Astrocyte (in vitro differentiated cells and primary cell): ENCODE measurements around the gene EP300. TPM values are rescaled to one million over a fixed set of nuclear protein-coding genes. Genes with fewer than 3 reads are reported as not detected.
"Not testable (repeated sequence)": the region's sequence is repeated elsewhere in the genome, so short reads cannot be mapped to it uniquely, and the experiment has no call there.

Experiments used
- DNase-seq: peaks from one replicate; pipeline ENCODE4 v3.0.0-alpha.2; 2010; ENCODE audit warnings: low read depth
- FAIRE-seq: peaks from 2 replicates; lab custom pipeline; 2011; peaks lifted over from hg19 to GRCh38; lab: Jason Lieb, UNC
- H2AFZ ChIP-seq: 2 replicates; pipeline ENCODE4 v1.6.0; 2012; ENCODE audit warnings: low read depth, low read length, inconsistent platforms
- H3K27ac ChIP-seq: 2 replicates; pipeline ENCODE4 v1.5.1; 2011; ENCODE audit warnings: low read depth, low read length, inconsistent platforms
- H3K27me3 ChIP-seq: 2 replicates; pipeline ENCODE4 v1.6.0; 2011; ENCODE audit warnings: low read length, inconsistent platforms; ENCODE audit not compliant: insufficient read depth
- H3K36me3 ChIP-seq: 2 replicates; pipeline ENCODE4 v1.5.1; 2011; ENCODE audit warnings: low read length, inconsistent platforms; ENCODE audit not compliant: insufficient read depth
- H3K4me1 ChIP-seq: 2 replicates; pipeline ENCODE4 v1.5.1; 2011; ENCODE audit warnings: low read length, inconsistent platforms; ENCODE audit not compliant: insufficient read depth
- H3K4me2 ChIP-seq: 2 replicates; pipeline ENCODE4 v1.6.0; 2012; ENCODE audit warnings: low read length, inconsistent platforms
- H3K4me3 ChIP-seq: 2 replicates; pipeline ENCODE4 v1.5.1; 2011; ENCODE audit warnings: low read depth, mild to moderate bottlenecking, low read length, inconsistent platforms; ENCODE audit not compliant: insufficient read depth
- H3K79me2 ChIP-seq: 2 replicates; pipeline ENCODE4 v1.6.0; 2012; ENCODE audit warnings: mild to moderate bottlenecking, low read length, inconsistent platforms; ENCODE audit not compliant: insufficient read depth
- H3K9ac ChIP-seq: 2 replicates; pipeline ENCODE4 v1.6.0; 2012; ENCODE audit warnings: mild to moderate bottlenecking, low read length, inconsistent platforms
- H3K9me3 ChIP-seq: 2 replicates; pipeline ENCODE4 v1.5.1; 2012; ENCODE audit warnings: low read depth, mild to moderate bottlenecking, low read length, inconsistent platforms; ENCODE audit not compliant: insufficient read depth
- H4K20me1 ChIP-seq: 2 replicates; pipeline ENCODE4 v1.6.0; 2012; ENCODE audit warnings: low read length, inconsistent platforms; ENCODE audit not compliant: insufficient read depth
- H3K27ac Mint-ChIP-seq: one replicate; pipeline ENCODE4 v1.8.0; 2021; ENCODE audit warnings: mild to moderate bottlenecking, mixed read lengths; ENCODE audit not compliant: unreplicated experiment
- H3K27me3 Mint-ChIP-seq: one replicate; pipeline ENCODE4 v1.8.0; 2021; ENCODE audit warnings: low read depth, mixed read lengths; ENCODE audit not compliant: unreplicated experiment
- H3K36me3 Mint-ChIP-seq: one replicate; pipeline ENCODE4 v1.8.0; 2021; ENCODE audit warnings: low read depth, mixed read lengths; ENCODE audit not compliant: unreplicated experiment
- H3K4me1 Mint-ChIP-seq: one replicate; pipeline ENCODE4 v1.8.0; 2021; ENCODE audit warnings: low read depth, mixed read lengths; ENCODE audit not compliant: unreplicated experiment
- H3K4me3 Mint-ChIP-seq: one replicate; pipeline ENCODE4 v1.8.0; 2021; ENCODE audit warnings: mild to moderate bottlenecking, moderate library complexity, mixed read lengths; ENCODE audit not compliant: unreplicated experiment
- H3K9me3 Mint-ChIP-seq: one replicate; pipeline ENCODE4 v1.8.0; 2021; ENCODE audit warnings: mild to moderate bottlenecking, mixed read lengths; ENCODE audit not compliant: unreplicated experiment
- EZH2 ChIP-seq: IDR thresholded peaks from 2 replicates; pipeline ENCODE4 v1.6.1; 2012; ENCODE audit warnings: mild to moderate bottlenecking, low read length, inconsistent platforms; ENCODE audit not compliant: insufficient read depth
- total RNA-seq: library from RNA; stranded (reverse); gene quantifications from 2 replicates; pipeline ENCODE4 v1.2.1, GENCODE V29; 2021
- TF ChIP-seq, protein P1 (sequence below): IDR thresholded peaks from 2 replicates; pipeline ENCODE4 v1.5.1; 2011; ENCODE audit warnings: low read depth, mild to moderate bottlenecking, inconsistent platforms, low read length, moderate library complexity; ENCODE audit not compliant: insufficient read depth

Gene EP300
- total RNA-seq, 1 donor from 2014 or later, result 64.7 TPM

DNA sequence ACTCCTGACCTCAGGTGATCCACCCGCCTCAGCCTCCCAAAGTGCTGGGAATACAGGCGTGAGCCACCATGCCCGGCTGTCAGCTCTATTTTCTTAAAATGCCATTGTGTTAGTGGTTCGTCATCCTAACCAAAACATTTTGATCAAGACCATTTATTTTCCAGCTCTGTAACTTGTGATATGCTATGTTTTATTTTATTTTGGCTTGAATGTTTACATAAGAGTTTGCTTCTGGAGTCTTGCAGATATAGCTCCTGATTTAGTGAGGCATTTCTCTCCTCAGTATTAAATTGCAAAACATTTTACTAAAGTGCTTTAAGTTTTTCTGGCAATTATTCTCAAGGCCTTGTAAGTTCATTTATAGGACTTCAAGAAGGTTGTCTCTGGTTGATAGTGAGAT, 4.4 kb downstream of the EP300 start:
- Mint-ChIP-seq H3K27me3 (no peaks in the 10 kb centered on the region), H3K4me1 (peaks cover 14% of the 10 kb centered on the region), H3K9me3 (no peaks in the 10 kb centered on the region), H3K4me3 (peak overlapping the region; percentile 67), H3K36me3 (peaks cover 5% of the 10 kb centered on the region), H3K27ac (no peak overlapping the region)
- no peak for TF ChIP-seq EZH2
- TF ChIP-seq, protein P1, sequence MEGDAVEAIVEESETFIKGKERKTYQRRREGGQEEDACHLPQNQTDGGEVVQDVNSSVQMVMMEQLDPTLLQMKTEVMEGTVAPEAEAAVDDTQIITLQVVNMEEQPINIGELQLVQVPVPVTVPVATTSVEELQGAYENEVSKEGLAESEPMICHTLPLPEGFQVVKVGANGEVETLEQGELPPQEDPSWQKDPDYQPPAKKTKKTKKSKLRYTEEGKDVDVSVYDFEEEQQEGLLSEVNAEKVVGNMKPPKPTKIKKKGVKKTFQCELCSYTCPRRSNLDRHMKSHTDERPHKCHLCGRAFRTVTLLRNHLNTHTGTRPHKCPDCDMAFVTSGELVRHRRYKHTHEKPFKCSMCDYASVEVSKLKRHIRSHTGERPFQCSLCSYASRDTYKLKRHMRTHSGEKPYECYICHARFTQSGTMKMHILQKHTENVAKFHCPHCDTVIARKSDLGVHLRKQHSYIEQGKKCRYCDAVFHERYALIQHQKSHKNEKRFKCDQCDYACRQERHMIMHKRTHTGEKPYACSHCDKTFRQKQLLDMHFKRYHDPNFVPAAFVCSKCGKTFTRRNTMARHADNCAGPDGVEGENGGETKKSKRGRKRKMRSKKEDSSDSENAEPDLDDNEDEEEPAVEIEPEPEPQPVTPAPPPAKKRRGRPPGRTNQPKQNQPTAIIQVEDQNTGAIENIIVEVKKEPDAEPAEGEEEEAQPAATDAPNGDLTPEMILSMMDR, result no peak
- H3K79me2 ChIP-seq, result peaks cover 96% of the 10 kb centered on the region
- DNase-seq (no peak), FAIRE-seq (no peak)
- H3K4me3 ChIP-seq, result no peak overlapping the region
- H3K9ac ChIP-seq, result no peak overlapping the region
- H2AFZ ChIP-seq, result no peak overlapping the region
- H3K4me1 ChIP-seq, result peaks cover 6% of the 10 kb centered on the region
- no peaks in the 10 kb centered on the region for H3K36me3 ChIP-seq
- no peaks in the 10 kb centered on the region for H3K9me3 ChIP-seq
- peaks cover 91% of the 10 kb centered on the region for H4K20me1 ChIP-seq
- no peak overlapping the region for H3K27ac ChIP-seq
- H3K4me2 ChIP-seq, result peak overlapping the region; percentile 84
- no peaks in the 10 kb centered on the region for H3K27me3 ChIP-seq

DNA sequence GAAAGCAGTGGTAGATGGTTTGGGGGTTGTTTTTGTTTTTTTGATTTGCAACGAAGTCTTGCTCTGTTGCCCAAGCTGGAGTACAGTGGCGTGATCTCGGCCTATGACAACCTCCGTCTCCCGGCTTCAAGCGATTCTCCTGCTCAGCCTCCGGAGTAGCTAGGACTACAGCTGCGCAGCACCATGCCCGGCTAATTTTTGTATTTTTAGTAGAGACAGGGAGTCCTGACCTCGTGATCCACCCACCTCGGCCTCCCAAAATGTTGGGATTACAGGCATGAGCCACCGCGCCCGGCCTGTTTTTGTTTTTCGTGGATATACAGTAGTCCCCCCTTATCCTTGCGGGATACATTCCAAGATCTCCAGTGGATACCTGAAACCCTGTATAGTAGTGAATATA, 6.6 kb downstream of the EP300 start:
- Histone ChIP-seq H3K79me2 (peaks cover 99% of the 10 kb centered on the region), H3K4me1 (peaks cover 6% of the 10 kb centered on the region), H3K9ac (no peak overlapping the region), H3K27ac (no peak overlapping the region), H3K27me3 (no peaks in the 10 kb centered on the region), H3K9me3 (no peaks in the 10 kb centered on the region), H2AFZ (no peak overlapping the region), H3K4me3 (no peak overlapping the region), H3K36me3 (no peaks in the 10 kb centered on the region), H3K4me2 (no peak overlapping the region), H4K20me1 (peaks cover 99% of the 10 kb centered on the region)
- no peaks in the 10 kb centered on the region for H3K27me3 Mint-ChIP-seq
- no peak for FAIRE-seq
- TF ChIP-seq EZH2, result no peak
- TF ChIP-seq, protein P1, result no peak
- H3K36me3 Mint-ChIP-seq, result peaks cover 5% of the 10 kb centered on the region
- H3K9me3 Mint-ChIP-seq, result no peaks in the 10 kb centered on the region
- H3K4me3 Mint-ChIP-seq, result no peak overlapping the region
- H3K27ac Mint-ChIP-seq, result no peak overlapping the region
- peaks cover 14% of the 10 kb centered on the region for H3K4me1 Mint-ChIP-seq
- DNase-seq, result no peak

DNA sequence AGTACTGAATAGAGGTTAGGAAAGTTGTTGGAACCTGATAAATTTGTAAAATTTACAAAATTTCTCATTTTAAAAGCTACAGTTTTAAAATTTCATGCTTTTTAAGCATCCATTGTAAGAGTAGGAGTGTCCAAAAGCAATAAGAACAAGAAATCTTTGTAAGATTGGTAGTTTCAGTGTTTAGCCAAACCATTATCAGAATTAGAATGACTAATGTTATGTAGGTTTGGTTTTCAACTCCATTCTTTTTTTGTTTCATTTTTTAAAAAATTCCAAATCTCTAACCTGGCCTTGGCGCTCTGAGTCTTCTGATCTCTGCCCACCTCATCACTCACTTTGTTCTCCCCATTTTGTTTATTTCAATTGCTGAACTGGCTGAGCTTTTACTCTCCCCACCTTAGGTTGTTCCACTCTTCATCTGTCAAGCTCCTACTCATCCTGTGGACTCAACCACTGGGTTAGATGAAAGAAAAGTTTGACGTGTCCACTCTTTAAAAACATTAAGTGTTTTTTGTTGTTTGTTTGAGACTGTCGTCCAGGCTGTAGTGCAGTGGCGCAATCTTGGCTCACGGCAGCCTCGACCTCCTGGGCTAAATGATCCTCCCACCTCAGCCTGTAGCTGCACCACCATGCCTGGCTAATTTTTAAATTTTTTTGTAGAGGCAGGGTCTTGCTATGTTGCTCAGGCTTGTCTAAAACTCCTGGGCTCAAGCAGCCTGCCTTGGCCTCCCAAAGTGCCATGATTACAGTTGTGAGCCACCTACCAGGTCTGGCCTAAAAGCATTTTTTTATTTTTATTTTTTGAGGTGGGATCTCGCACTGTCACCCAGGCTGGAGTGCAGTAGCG, 14.0 kb downstream of the EP300 start:
- H3K27me3 ChIP-seq, result no peaks in the 10 kb centered on the region
- no peak overlapping the region for H3K4me3 ChIP-seq
- H3K36me3 ChIP-seq, result no peaks in the 10 kb centered on the region
- peak; percentile 4 for DNase-seq
- Mint-ChIP-seq H3K27me3 (no peaks in the 10 kb centered on the region), H3K4me1 (no peaks in the 10 kb centered on the region), H3K4me3 (no peak overlapping the region), H3K9me3 (no peaks in the 10 kb centered on the region), H3K36me3 (peaks cover 6% of the 10 kb centered on the region), H3K27ac (no peak overlapping the region)
- no peak overlapping the region for H3K27ac ChIP-seq
- no peaks in the 10 kb centered on the region for H3K4me1 ChIP-seq
- H3K79me2 ChIP-seq, result peaks cover 99% of the 10 kb centered on the region
- no peaks in the 10 kb centered on the region for H3K9me3 ChIP-seq
- H3K9ac ChIP-seq, result no peak overlapping the region
- TF ChIP-seq EZH2, result no peak
- TF ChIP-seq, protein P1, result no peak
- H4K20me1 ChIP-seq, result peaks cover 92% of the 10 kb centered on the region
- no peak overlapping the region for H2AFZ ChIP-seq
- H3K4me2 ChIP-seq, result no peak overlapping the region
- no peak for FAIRE-seq

DNA sequence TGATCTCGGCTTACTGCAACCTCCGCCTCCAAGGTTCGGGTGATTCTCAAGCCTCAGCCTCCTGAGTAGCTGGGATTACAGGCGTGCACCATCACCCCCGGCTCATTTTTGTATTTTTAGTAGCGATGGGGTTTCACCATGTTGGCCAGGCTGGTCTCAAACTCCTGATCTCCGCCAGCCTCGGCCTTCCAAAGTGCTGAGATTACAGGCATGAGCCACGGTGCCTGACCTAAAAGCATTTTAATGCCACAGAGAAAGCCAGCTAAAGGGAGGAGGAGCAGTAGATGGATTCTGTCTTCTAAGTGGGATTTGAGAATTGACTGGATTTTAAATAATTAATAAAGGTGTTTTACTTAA, 14.6 kb downstream of the EP300 start:
- H3K9me3 ChIP-seq, FAIRE-seq, H3K4me1 Mint-ChIP-seq, H3K4me3 ChIP-seq, H3K27ac ChIP-seq, H3K4me3 Mint-ChIP-seq, H3K9ac ChIP-seq, H3K27ac Mint-ChIP-seq, DNase-seq, H3K4me2 ChIP-seq, H3K36me3 ChIP-seq, H2AFZ ChIP-seq, H3K4me1 ChIP-seq, H3K27me3 ChIP-seq, H3K27me3 Mint-ChIP-seq, H3K9me3 Mint-ChIP-seq, H3K36me3 Mint-ChIP-seq: not testable (repeated sequence)
- peaks cover 97% of the 10 kb centered on the region for H3K79me2 ChIP-seq
- peaks cover 90% of the 10 kb centered on the region for H4K20me1 ChIP-seq
